HG03196 (cell line): ENCODE results near the gene DPH3.

ENCODE experiments used
- ATAC-seq: cut with Tn5 transposase; IDR thresholded peaks from one replicate; pipeline ENCODE4 v1.9.1; 2021; ENCODE audit not compliant: unreplicated experiment

DPH3 gene

DNA sequence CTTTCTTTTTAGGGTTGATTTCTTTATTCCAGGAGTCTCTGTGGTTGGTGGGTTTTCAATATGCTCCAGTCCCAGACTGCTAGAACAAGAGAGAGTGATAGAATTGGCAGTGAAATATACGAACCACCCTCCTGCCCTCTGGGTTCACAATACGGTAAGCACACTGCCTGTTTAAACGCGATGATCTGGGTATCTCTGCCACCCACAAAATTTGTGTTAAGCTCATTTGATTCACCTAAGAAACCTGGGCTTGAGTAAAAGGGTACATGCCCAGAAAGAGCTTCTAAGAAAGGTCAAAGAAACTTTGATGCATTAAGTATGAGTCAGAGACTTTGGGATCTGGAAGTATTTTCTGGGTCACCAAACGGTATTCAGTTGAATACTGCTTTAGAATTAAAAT is 30.1 kb upstream of the DPH3 start:
- ATAC-seq = no peak

DNA sequence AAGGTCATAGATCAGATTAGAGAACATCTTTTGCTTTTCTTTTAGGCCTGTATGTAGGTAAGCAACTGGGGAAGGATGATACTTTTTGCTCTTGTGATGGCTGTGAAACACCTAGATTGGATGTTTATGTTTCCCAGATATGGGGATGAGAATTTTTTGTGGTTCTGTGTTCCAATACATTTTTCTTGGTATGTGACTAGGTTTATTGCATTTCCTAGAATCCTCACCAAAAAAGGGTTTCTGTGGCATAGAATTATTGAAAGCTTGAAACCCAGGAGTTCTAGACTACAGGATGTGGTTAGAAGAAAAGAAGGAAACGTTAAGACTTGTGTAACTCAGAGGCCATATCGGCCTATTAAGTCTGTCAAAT is 26.1 kb upstream of the DPH3 start:
- no peak for ATAC-seq

DNA sequence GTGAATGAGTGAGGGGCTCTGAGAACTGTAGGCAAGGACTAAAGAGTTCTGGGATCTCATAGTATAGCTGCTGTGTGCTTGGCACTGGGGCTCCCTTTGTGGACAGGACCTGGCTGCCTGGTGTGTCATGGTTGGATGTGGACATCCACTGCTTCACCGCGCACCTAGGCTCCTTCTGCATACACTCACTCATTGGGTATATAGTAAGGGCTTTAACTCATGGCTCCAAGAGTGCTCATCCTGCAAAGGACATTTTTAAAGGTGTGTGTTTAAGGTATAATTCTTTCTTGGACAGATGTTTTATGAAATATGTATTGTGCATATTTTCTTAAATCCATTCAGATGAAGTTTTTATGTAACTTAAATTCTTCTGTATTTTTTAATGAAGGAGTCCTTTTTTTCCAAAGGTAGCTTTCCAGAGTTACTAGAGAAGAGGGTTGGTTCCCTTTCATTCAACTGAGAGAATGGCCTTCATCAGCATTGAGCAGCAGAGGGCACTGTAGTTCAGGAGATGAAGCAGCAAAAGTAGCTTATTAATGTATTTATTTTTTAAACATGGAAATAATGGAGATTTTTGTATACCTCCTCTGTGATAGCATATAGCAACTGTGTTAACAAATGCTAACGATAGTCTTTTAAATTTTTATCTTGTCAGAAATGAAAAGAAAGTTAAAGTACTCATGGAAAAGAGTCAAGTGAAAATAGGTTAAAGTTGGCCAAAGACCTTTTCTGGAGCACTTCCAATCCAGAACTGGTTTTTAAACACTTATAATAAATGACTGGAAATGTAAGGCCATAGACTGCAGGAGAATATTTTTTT is 25.5 kb upstream of the DPH3 start:
- ATAC-seq = no peak

DNA sequence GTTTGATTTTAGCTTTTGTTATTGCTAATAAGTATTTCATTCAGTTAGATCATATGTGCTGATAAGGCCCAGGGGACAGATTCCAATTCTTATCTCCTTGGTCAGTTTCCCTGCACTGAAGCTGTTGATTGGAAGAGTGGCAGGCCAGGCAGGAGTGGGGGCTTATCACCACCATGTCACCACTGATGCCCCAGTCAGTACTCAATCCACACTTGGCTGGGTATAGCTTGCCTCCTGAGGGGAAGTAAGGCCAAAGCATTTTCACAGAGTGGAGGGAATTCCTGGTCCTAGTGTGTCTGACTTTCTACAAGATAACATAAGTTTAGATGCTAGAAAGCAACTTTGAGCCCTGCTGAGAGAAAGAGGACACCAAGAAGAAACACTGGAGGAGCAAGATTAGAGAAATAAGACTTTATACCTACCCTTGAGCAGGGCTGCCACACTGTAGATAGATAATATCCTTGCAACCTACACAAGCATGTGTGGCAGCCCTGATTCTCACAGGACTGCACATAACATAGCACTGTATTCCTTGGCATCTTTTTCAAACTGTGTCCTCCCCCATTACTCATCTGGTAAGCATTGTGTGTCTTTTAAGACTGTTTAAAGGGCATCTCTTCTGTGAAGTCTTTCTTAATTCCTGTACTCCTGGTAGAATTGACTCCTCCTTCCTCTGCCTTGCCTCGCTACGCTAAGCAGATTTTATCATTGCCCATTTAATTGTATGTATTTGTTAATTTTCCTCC is 24.6 kb upstream of the DPH3 start:
- ATAC-seq = no peak

DNA sequence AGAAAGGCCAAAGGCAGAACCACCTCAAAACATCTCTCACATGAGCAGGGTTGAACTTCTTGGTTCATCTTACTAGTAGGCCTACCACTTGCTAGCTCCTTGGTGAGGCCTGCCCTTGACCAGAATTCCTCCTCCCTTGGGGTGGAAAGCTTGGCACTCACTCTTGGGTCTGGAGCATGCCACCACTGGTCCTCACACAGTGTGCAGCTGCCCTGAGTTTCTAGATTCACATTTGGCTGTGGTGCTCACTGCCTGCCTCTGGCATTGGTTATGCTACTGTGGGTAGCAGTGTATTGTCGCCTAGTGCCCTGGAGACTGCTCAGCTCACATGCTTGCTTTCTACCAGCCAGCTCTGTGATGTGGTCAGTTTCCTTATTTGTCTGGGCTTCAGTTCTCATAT is 23.9 kb upstream of the DPH3 start:
- no peak for ATAC-seq

DNA sequence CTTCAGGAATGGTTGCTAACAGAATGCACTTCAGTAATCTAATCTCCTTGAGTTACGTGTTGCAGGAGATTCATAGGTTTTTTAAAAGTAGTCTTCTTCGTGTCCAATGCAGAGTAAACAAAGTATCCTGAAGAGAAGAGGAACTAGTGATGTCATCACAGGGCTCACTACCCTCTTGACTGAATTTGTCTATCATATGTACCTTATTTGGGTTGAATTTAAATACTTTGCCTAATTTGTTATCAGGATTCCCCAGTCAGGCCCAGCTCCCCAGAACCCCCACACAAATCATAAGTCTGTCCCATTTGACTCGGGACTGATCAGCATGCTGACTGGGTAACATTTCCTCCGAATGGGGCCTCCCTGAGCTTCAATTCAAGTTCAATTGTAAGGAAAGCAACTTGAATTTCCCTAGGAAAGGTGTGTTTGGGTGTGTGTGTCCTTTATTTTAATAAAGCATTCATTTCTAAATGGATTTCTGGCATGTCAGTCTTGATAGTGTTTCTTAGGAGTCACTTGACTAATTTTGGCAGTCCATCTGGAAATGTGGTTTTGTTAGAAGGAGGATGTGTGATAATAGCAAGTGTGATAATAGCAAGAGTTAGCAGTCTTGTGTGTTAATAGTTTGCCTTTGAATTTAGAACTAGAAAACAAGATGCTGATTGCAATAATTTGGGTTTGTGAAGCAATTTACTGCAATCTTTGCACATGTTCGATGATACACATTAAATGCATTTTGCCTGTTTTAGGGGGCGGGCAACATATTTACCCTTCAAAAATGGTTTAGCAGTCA is 22.2 kb upstream of the DPH3 start:
- no peak for ATAC-seq

DNA sequence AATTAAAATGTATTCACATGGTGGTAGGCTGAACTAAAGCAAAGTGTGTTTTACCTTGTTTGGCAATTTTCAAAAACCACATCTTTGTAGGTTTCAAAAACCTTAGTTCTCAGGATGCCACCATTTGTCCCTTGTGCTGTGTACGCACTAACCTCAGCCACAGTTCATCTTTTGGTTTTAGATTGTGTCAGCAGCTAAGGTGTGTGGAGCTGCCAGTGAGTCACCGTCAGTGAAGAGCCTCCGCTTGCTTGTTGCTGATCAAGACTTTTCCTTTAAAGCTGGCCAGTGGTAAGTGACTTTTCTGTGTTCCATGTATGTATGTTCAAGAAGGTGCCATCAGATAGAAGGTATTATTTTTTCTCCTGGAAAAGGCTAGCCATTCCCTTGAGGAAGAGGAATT is 21.4 kb upstream of the DPH3 start:
- ATAC-seq = peak; percentile 46

DNA sequence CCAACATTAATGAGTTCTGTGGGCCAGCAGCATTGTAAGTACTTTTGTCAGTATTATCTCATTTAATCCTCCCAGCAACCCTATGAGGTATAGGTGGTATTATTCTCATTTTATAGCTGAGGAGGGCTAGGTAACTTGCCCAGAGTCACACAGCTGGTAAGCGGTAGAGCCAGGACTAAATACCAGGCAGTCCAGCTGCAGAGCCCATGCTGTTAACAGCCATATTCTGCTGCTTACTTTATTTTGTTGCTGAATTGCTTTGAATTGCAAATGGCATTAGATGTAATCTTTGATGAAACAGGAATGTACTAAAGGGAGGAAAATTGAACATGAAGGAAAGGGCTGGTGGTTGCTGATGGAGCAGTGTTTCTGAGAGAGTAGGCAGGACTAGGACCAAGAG is 19.9 kb upstream of the DPH3 start:
- ATAC-seq = no peak

DNA sequence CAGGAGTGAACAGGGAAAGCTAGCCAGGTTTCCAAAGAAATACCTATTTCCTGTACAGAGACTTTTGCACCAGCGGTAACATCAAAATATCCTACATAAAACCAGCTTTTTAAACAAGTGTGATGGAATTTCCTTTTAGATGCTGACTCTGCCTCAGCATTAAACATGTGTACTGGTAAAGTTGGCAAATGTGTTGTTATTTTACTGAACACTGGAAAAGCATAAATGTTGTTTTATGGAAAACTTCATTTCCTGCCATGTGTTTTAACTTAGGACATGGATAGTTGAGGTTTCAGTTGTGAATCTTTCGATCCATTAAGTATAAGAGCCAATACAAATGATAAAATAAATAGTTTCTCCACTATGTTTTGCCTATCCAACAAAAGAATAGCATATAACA is 15.9 kb upstream of the DPH3 start:
- no peak for ATAC-seq

DNA sequence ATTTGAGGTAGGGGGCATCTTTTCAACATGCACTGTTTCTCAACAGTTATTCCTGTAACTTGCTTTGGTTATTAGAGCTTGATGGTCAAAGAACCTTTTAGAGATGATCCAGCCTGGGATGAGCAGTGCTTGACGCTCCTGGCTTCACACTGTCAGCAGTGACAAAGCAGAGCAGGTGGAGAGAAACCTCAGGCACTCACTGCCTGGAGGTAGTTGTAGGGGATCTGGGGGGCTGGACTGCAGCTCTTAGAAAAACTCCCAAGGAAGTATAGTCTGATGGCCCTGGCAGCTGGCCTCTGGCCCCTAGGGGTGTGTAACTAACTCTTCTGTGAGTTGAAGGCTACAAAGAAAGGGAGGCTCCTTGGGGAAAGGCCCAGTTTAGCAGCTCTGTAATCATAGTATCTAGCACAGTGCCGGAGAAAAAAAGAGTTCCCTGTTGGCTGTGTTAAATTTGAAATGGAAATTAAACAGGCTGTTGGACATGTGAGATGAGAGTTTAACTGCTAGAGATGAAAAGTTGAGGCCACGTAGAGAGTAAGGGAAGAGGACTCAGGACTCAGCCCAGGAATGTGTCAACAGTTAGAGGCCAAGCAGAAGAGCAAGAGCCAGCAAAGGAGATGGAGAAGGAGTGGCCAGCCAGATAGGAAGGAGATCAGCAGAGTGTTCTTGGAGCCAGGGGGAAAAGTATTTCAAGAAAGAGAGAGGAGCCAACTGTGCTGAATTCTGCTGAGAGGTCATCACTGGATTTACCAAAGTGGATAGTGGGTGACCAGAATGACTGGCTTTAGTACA is 14.5 kb upstream of the DPH3 start:
- no peak for ATAC-seq

DNA sequence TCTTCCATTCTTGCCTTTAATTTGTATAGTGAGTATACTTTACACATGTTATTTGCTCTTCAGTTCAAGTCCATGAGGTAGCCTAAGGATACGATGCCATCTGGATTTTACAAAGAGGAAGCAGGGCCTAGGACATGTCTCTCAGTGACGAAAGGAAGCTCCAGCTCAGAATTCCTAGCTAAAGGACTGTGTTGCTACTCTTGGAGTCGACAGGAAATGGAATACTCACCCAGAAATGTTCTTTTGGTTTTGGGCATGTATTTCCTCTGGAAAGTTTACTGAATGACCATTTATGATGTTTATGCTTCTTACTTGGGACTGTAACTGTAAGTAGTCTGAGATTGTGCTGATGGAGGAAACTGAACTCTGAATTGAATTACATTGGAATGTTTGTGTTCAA is 12.7 kb upstream of the DPH3 start:
- ATAC-seq = no peak

DNA sequence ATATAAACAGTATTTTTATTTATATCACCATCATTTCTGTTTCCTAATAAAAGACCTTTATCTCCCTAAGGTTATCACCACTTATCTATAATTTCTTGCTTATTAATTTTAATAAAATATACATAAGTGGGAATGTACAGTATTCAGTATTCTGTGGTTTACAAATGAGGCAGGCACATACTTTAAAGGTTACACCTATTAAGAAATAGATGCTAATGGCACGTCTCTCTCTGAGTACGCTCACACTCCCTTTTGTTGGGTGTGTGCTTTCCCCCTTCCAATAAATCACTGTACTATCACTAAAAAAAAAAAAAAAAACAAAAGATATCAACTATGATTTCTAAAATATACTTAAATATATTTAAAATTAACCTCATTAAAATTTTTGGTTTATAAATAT is 9.1 kb upstream of the DPH3 start:
- no peak for ATAC-seq

DNA sequence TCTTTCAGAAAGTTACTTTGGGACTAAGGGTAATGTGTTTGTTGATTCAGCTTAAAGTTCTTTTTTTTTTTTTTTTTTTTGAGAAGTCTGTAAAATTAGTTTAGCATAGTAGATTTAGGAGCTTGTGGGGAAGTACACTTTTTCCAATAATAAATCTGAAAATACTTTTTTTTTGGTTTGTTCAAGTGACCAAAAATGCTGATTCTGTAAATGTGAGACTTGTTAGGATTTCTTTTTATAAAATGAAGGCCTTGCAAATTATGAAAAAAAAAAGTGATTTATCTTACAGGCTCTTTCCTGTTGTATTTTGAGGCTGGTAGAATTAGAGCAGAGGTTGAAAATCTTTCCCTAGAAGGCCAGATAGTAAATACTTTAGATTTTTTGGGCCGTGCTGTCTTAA is 7.8 kb upstream of the DPH3 start:
- no peak for ATAC-seq

DNA sequence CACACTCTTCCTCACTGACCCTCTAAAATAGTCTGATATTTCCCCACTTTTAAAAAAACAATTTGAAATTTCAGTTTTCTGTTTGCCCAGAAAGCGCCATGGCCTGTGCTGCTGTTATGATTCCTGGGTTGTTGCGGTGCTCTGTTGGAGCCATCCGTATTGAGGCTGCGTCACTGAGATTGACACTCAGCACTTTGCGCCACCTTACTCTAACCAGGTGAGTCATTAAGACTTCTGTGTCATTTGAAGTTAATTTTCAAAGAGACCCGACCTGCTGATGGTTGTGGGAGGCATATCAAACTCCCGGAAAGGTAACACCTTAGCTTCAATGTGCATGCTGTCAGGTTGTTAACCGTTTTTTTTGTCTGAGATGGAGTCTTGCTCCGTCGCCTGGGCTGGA is 6.1 kb upstream of the DPH3 start:
- ATAC-seq = no peak

DNA sequence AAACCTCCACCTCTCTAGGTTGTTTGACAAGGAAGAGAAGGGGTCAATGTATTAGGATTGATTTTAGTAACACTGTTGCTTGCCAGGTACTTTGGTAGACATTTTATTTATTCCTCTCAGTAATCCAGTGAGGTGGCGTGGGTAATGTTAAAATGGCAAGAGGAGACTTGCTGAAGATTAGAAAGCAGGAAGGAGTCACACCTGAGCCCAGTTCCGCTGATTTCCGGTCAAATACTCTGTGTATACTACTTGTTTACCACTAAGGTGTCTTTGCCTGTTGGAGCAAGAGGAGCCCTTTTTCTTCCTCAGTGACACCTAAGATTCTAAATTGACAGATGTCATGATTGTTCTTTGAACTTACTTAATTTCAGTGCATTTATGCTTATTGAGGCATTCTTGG is 2.0 kb upstream of the DPH3 start:
- ATAC-seq = no peak

DNA sequence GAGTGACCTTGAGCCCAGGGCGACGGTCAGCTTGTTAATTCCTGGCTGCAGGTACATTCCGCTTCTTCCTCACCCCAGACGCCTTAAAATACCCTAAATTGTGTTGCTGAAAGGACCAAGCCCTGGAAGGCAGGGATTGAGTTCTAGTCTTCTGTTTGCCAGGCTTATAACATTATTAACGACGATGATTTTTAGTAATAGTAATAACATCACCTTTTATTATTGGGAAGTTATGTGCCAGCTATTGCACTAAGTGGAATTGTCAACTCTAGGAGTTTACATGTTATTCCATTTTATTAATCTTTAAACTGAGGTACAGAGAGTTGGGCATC is 678 bp upstream of the DPH3 start:
- ATAC-seq = no peak

DNA sequence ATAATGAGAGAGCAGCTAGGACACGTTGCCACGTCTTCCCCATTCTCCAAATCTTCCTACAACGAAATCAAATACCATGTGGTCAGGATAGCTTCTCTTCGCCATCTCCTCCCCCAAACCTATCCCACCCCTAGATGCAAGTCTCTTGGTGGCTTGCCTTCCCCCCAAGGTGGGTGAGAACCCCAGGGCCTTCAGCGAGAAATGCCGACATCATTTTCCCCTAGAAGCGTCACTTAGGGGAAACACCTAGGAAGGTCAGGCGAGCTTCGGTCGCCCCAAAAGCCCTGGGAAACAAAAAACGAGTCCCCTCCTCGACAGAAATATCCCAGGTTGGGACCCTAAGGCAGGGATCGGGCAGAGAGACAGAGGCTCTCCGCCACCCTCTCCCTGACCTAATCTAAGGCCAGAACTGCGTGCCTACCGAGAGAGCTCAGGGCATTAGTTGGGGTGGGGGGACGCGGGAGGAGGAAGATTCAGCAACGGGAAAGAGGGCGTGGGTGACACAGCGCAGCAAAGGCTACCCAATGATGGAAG is 502 bp downstream of the DPH3 start:
- ATAC-seq = peak; percentile 5

DNA sequence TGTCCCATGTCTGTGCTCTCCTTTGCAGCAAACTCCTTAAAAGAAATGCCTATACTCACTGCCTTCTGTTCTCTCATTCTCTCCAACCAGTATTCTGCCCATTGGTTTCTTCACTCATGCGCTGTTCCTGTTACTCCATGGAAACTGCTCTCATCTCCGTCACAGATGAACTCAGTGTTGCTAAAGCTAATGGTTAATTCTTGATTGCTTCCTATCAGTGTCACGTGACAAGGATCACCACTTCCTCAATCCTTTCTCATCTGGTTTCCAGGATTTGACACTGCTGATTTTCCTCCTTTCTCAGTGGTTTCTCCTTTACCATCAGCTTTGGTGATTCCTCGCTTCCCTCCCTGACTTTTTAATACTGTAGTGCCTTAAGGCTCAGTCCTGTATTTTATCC is 2.6 kb downstream of the DPH3 start:
- no peak for ATAC-seq

DNA sequence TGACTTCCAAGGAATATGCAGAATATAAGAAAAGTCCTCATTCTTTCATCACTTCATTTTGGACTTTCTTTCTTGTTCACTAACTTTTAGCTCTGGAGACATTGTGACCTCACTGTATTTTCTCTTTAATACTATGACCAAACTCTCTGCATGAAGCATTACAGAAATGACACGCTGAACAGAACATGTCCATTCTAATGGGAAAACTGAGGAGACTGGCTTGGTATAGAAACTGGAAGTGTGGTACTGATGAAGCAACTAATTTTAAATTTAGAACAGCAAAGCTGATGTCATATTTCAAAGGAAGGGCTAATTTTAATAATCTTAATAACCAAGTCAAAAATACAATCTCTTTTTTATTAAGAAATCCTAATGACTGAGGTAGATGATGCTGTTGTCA is 4.7 kb downstream of the DPH3 start:
- no peak for ATAC-seq

DNA sequence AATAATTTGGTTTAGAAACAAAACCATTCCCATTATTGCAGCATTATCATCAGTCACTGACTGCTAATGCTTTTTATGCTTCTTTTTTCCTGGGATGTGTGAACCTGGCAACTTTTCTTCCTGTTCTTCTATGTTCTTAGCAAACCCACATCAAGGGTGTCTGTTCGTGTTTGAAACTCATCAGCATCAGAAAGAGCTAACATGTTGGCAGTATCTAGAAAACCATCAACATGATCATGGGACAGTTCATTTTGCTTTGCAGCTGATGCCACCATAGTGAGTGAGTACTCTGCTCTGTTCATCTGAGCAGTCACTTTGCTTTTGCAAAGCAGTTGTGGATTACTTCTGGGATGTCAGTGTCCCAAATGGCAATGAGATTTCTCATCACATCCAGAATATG is 5.9 kb downstream of the DPH3 start:
- no peak for ATAC-seq

DNA sequence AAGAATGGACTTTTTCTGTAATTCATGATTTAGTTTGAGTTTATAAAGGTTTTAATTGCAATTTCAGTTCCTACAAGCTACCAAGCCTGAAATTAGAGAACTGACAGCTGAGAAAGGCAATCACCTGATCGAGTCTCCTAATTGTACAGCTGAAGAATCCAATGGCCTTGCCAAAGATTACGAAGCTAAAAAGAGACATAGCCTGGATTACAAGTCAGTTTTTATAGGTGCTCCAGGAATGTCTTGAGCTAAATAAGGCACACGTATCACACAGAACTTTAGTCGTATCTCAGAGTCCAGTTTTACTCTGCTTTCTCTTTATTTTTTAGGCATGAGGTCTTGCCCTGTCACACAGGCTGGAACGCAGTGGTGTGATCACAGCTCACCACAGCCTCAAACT is 6.6 kb downstream of the DPH3 start:
- no peak for ATAC-seq
